HepG2 (cell line): Measurements from ENCODE around the gene NOL4L. TPM values are rescaled to one million over a fixed set of nuclear protein-coding genes. Genes with fewer than 3 reads are reported as not detected.

ENCODE experiments used
- ADNP ChIP-seq: sonication (generic); formaldehyde crosslinking; IDR thresholded peaks from 2 replicates; pipeline ENCODE4 v1.4.0; 2020; ENCODE audit warnings: missing genetic modification reagents
- ARID2 ChIP-seq: sonication (generic); formaldehyde crosslinking; IDR thresholded peaks from 2 replicates; pipeline ENCODE4 v1.8.1; 2022; ENCODE audit warnings: mild to moderate bottlenecking, missing genetic modification reagents, borderline replicate concordance
- BHLHE40 ChIP-seq: IDR thresholded peaks from 2 replicates; pipeline ENCODE4 v1.6.1; 2011; ENCODE audit warnings: low read length, improper control_type of control experiment
- GLI4 ChIP-seq: sonication (generic); formaldehyde crosslinking; IDR thresholded peaks from 2 replicates; pipeline ENCODE4 v1.5.1; 2020; ENCODE audit warnings: missing genetic modification reagents, mild to moderate bottlenecking, moderate library complexity, borderline replicate concordance
- KDM5B ChIP-seq: sonication (generic); formaldehyde crosslinking; IDR thresholded peaks from 2 replicates; pipeline ENCODE4 v1.4.0; 2020; ENCODE audit warnings: missing genetic modification reagents, mild to moderate bottlenecking, borderline replicate concordance
- KMT2A ChIP-seq: sonication (generic); formaldehyde crosslinking; IDR thresholded peaks from 2 replicates; pipeline ENCODE4 v1.4.0; 2020; ENCODE audit warnings: missing genetic modification reagents
- MAFG ChIP-seq: sonication (generic); formaldehyde crosslinking; IDR thresholded peaks from 2 replicates; pipeline ENCODE4 v1.5.1; 2020; ENCODE audit warnings: mild to moderate bottlenecking, missing genetic modification reagents
- ZNF350 ChIP-seq: sonication (generic); formaldehyde crosslinking; IDR thresholded peaks from 2 replicates; pipeline ENCODE4 v1.4.0; 2020; ENCODE audit warnings: mild to moderate bottlenecking, low read depth, missing genetic modification reagents, borderline replicate concordance
- ZNF367 ChIP-seq: sonication (generic); formaldehyde crosslinking; IDR thresholded peaks from 2 replicates; pipeline ENCODE4 v1.4.0; 2020; ENCODE audit warnings: missing genetic modification reagents, borderline replicate concordance
- polyA plus RNA-seq, 8 experiments: library from polyadenylated mRNA; depleted of rRNA in 3 of 8; stranded (reverse) in 7 of 8; unstranded in 1 of 8; fragments of >200 nt; fragmentation: Illumina TruSeq in 4 of 8; extraction: Trizol in 4 of 8; gene quantifications; 2 replicates each; pipeline versions ENCODE4 v1.2.1 to v1.2.3, GENCODE V29; 2011 to 2016; ENCODE audit warnings: low read depth in 4 of 8, missing spikeins in 1 of 8, mixed read lengths in 1 of 8; ENCODE audit not compliant: insufficient read depth in 1 of 8
- total RNA-seq, 5 experiments: library from RNA; depleted of rRNA; stranded (reverse); fragments of >200 nt; fragmentation: Illumina TruSeq; extraction: Trizol; gene quantifications; 2 replicates each; pipeline ENCODE4 v1.2.3, GENCODE V29; 2016; ENCODE audit warnings: low read depth in 1 of 5
- TF ChIP-seq, protein P1 (sequence below): sonication (generic); formaldehyde crosslinking; IDR thresholded peaks from 2 replicates; pipeline ENCODE4 v1.4.0; 2020; ENCODE audit warnings: missing genetic modification reagents
- TF ChIP-seq, protein P2 (sequence below): sonication (generic); formaldehyde crosslinking; IDR thresholded peaks from 2 replicates; pipeline ENCODE4 v1.8.0; 2022; ENCODE audit warnings: low read depth, missing genetic modification reagents
- TF ChIP-seq, protein P3 (sequence below): sonication (generic); formaldehyde crosslinking; IDR thresholded peaks from 2 replicates; pipeline ENCODE4 v1.8.1; 2023; ENCODE audit warnings: mild to moderate bottlenecking, missing genetic modification reagents
- TF ChIP-seq, protein P4 (sequence below): sonication (generic); formaldehyde crosslinking; IDR thresholded peaks from 2 replicates; pipeline ENCODE4 v1.4.0; 2020; ENCODE audit warnings: missing genetic modification reagents, borderline replicate concordance

The NOL4L gene
- total and polyA plus RNA-seq, 2 of the 13 experiments (the other 11 are each of a cell fraction or from before 2014, with no cell fraction given), result 16.6 to 35.4 TPM

DNA sequence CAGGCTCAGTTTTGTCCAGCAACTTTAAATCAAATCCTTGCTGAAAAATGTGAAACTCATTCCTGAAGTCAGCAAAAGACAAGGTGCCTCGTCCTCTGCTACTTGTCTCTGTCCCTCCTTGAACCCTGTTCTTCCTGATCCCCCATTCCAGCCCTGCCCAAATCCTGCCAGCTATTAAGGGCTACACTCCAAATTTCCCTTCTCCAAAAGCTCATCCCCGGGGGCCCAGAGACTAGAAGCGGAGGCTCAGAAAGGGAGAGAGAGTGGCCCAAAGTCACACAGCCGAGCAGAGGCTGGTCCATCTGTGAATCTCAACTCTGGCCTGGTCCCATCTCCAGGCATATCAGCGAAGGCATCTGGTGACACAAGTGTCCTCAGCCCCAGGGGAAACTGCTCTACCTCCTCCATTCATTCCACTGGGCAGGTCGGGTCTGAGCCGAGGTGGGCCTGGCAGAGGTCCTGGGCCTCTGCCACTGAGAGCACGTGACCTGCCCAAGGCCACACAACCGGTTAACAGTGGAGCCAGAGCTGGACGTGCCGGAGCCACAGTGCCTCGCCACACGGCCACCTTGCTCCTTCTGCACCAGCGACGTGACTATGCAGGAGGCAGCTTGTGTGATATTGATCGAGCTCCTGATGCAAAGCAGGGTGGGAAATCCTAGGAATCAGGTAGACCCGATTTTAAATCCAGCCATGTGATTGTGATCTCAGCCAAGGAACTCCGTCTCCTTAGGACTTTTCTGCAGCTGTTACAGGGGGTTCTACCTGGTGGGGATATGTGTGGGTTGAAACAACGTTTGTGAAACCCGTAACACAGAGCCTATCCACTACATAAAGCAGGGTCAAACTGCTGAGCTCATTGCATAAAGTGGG is 28.6 kb downstream of the NOL4L start (continued):
- TF ChIP-seq KDM5B (CRISPR knock-in tag) (peak; percentile 85; the same call in 1 of the 2 replicates), GLI4 (0 out of 2 replicates have a peak, but pooled peaks have one; percentile 33), BHLHE40 (peak; percentile 80; the same call in 1 of the 2 replicates), ADNP (no peak), ZNF367 (CRISPR knock-in tag) (no peak), ZNF350 (CRISPR knock-in tag) (peak; percentile 69; the same call in 1 of the 2 replicates), MAFG (CRISPR knock-in tag) (0 out of 2 replicates have a peak, but pooled peaks have one; percentile 15), ARID2 (CRISPR knock-in tag) (no peak), KMT2A (no peak)
- TF ChIP-seq, protein P1, sequence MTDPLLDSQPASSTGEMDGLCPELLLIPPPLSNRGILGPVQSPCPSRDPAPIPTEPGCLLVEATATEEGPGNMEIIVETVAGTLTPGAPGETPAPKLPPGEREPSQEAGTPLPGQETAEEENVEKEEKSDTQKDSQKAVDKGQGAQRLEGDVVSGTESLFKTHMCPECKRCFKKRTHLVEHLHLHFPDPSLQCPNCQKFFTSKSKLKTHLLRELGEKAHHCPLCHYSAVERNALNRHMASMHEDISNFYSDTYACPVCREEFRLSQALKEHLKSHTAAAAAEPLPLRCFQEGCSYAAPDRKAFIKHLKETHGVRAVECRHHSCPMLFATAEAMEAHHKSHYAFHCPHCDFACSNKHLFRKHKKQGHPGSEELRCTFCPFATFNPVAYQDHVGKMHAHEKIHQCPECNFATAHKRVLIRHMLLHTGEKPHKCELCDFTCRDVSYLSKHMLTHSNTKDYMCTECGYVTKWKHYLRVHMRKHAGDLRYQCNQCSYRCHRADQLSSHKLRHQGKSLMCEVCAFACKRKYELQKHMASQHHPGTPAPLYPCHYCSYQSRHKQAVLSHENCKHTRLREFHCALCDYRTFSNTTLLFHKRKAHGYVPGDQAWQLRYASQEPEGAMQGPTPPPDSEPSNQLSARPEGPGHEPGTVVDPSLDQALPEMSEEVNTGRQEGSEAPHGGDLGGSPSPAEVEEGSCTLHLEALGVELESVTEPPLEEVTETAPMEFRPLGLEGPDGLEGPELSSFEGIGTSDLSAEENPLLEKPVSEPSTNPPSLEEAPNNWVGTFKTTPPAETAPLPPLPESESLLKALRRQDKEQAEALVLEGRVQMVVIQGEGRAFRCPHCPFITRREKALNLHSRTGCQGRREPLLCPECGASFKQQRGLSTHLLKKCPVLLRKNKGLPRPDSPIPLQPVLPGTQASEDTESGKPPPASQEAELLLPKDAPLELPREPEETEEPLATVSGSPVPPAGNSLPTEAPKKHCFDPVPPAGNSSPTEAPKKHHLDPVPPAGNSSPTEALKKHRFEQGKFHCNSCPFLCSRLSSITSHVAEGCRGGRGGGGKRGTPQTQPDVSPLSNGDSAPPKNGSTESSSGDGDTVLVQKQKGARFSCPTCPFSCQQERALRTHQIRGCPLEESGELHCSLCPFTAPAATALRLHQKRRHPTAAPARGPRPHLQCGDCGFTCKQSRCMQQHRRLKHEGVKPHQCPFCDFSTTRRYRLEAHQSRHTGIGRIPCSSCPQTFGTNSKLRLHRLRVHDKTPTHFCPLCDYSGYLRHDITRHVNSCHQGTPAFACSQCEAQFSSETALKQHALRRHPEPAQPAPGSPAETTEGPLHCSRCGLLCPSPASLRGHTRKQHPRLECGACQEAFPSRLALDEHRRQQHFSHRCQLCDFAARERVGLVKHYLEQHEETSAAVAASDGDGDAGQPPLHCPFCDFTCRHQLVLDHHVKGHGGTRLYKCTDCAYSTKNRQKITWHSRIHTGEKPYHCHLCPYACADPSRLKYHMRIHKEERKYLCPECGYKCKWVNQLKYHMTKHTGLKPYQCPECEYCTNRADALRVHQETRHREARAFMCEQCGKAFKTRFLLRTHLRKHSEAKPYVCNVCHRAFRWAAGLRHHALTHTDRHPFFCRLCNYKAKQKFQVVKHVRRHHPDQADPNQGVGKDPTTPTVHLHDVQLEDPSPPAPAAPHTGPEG (CRISPR knock-in tag), result no peak
- TF ChIP-seq, protein P2, sequence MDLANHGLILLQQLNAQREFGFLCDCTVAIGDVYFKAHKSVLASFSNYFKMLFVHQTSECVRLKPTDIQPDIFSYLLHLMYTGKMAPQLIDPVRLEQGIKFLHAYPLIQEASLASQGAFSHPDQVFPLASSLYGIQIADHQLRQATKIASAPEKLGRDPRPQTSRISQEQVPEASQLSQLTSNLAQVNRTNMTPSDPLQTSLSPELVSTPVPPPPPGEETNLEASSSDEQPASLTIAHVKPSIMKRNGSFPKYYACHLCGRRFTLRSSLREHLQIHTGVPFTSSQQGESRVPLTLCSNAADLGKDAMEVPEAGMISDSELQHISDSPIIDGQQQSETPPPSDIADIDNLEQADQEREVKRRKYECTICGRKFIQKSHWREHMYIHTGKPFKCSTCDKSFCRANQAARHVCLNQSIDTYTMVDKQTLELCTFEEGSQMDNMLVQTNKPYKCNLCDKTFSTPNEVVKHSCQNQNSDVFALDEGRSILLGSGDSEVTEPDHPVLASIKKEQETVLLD, result no peak
- TF ChIP-seq, protein P3, sequence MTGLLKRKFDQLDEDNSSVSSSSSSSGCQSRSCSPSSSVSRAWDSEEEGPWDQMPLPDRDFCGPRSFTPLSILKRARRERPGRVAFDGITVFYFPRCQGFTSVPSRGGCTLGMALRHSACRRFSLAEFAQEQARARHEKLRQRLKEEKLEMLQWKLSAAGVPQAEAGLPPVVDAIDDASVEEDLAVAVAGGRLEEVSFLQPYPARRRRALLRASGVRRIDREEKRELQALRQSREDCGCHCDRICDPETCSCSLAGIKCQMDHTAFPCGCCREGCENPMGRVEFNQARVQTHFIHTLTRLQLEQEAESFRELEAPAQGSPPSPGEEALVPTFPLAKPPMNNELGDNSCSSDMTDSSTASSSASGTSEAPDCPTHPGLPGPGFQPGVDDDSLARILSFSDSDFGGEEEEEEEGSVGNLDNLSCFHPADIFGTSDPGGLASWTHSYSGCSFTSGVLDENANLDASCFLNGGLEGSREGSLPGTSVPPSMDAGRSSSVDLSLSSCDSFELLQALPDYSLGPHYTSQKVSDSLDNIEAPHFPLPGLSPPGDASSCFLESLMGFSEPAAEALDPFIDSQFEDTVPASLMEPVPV, result no peak
- TF ChIP-seq, protein P4, sequence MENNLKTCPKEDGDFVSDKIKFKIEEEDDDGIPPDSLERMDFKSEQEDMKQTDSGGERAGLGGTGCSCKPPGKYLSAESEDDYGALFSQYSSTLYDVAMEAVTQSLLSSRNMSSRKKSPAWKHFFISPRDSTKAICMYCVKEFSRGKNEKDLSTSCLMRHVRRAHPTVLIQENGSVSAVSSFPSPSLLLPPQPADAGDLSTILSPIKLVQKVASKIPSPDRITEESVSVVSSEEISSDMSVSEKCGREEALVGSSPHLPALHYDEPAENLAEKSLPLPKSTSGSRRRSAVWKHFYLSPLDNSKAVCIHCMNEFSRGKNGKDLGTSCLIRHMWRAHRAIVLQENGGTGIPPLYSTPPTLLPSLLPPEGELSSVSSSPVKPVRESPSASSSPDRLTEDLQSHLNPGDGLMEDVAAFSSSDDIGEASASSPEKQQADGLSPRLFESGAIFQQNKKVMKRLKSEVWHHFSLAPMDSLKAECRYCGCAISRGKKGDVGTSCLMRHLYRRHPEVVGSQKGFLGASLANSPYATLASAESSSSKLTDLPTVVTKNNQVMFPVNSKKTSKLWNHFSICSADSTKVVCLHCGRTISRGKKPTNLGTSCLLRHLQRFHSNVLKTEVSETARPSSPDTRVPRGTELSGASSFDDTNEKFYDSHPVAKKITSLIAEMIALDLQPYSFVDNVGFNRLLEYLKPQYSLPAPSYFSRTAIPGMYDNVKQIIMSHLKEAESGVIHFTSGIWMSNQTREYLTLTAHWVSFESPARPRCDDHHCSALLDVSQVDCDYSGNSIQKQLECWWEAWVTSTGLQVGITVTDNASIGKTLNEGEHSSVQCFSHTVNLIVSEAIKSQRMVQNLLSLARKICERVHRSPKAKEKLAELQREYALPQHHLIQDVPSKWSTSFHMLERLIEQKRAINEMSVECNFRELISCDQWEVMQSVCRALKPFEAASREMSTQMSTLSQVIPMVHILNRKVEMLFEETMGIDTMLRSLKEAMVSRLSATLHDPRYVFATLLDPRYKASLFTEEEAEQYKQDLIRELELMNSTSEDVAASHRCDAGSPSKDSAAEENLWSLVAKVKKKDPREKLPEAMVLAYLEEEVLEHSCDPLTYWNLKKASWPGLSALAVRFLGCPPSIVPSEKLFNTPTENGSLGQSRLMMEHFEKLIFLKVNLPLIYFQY (CRISPR knock-in tag), result peak; percentile 64; the same call in 1 of the 2 replicates
